GM12874 (cell line): ENCODE measurements around the gene CRIP3.

Source experiments
- TF ChIP-seq, protein P1 (sequence below): IDR thresholded peaks from 2 replicates; pipeline ENCODE4 v1.5.1; 2011; ENCODE audit warnings: low read depth, mild to moderate bottlenecking, control low read depth, low read length, moderate library complexity; ENCODE audit not compliant: insufficient read depth

The CRIP3 gene

DNA sequence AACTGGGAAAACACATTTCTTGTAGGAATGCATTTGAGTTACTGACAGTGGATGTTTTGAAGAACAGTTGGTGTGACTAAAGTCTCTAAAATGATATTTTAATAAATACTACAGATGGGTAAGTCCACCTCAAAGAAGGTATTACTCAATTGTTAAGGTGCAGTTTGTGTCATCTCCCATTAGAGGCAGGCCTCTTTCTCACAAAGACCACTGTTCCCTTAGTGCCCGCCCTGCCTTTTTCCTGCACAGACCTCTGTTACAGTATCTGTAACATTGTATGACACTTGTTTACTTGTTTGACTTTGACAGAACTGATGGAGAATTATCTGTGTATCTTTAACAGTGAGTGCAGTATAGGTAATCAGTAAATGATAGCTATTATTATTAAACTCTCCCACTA, 5.2 kb upstream of the CRIP3 start:
- TF ChIP-seq, protein P1, sequence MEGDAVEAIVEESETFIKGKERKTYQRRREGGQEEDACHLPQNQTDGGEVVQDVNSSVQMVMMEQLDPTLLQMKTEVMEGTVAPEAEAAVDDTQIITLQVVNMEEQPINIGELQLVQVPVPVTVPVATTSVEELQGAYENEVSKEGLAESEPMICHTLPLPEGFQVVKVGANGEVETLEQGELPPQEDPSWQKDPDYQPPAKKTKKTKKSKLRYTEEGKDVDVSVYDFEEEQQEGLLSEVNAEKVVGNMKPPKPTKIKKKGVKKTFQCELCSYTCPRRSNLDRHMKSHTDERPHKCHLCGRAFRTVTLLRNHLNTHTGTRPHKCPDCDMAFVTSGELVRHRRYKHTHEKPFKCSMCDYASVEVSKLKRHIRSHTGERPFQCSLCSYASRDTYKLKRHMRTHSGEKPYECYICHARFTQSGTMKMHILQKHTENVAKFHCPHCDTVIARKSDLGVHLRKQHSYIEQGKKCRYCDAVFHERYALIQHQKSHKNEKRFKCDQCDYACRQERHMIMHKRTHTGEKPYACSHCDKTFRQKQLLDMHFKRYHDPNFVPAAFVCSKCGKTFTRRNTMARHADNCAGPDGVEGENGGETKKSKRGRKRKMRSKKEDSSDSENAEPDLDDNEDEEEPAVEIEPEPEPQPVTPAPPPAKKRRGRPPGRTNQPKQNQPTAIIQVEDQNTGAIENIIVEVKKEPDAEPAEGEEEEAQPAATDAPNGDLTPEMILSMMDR = no peak

- TF ChIP-seq, protein P1 = no peak
Measured at GRCh38 chr6:43311666-43312065, 3.0 kb upstream of the CRIP3 start.

- TF ChIP-seq, protein P1 = no peak
Measured at GRCh38 chr6:43310624-43311023, 2.0 kb upstream of the CRIP3 start.

DNA sequence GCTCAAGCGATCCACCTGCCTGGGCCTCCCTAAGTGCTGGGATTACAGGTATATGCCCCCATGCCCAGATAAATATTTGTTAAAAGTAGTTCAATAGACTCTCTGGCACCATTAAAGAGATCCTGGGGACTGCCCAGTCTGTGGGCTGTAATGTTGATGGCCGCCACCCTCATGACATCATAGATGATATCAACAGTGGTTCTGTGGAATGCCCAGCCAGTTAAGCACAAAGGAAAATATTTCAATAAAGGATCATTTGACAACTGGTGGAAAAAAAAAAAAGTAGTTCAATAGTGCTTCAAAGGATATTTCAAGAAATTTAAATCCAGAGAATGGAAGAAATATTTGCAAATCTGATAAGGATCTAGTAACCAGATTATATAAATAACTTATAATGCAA, 1.5 kb upstream of the CRIP3 start:
- TF ChIP-seq, protein P1 = no peak

DNA sequence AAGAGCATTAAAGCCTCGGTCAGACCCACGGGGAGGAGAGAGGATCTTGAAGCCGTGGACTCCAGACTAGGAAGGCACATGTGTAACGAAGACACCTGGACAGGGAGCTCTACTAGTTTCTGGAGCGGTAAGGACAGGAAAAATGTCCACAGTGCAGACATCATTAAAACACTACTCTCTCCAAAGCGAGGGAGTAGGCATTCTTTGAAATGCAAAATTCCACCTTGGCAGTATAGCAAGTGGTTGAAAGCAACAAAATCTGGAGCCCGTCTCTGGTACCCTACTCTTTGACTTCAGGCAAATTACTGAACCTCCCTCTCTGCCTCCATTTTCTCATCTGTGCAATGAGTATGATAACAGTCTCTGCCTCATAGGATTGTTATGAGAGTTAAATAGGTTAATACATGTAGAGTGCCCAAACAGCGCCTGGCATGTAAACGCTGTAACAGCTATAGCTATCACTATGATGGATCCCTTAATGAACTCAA, 408 bp upstream of the CRIP3 start:
- TF ChIP-seq, protein P1 = no peak

DNA sequence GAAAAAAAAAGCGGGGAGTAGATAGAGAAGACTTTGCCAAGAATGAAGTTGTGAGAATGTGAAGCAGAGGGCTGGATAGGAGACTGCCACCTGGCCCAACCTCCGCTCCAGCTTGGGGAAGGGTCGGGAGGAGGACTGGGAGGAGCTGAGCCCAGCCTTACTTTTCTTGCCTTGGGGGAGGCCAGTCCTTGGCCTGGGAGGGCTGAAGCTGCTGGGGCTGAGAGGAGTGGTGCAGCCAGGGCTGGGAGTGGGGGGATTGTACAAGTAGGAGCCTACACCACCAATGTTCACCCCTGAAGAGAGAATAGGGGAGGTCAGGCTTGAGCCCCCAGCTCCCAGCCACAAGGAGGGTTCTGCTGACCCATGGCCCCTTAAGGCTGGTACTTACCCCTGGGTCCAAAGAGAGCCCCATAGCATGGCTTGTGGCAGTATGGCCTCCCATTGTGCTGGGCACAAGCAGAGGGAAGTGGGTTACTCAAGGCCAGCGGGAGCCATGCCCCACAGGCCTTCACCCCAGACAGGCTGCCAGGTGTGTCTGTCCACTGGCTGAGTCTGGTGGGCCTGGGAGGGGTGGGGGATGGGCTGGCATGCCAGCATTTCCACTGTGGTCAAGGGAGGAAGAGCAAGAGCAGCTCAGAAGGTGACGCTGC, 1.1 kb downstream of the CRIP3 start:
- TF ChIP-seq, protein P1 = no peak

DNA sequence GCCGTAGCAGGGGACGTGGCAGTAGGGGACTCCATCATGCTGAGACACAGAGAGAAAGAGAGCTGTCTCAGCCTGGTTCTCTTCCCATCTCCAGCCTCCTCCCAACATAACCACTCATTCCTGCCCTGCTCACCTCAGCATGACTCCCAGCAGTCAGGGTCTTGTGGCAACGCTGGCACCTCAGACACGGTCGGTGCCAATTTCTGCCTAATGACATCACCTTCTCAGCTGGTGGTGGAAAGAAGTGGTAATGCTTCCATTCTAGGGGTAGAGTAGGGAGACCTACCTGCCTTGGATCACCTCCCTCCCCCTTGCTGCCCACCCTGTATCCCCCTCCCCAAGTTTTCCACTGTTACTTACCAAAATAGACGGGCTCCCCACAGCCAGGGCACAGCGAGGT, 2.5 kb downstream of the CRIP3 start:
- TF ChIP-seq, protein P1 = no peak

DNA sequence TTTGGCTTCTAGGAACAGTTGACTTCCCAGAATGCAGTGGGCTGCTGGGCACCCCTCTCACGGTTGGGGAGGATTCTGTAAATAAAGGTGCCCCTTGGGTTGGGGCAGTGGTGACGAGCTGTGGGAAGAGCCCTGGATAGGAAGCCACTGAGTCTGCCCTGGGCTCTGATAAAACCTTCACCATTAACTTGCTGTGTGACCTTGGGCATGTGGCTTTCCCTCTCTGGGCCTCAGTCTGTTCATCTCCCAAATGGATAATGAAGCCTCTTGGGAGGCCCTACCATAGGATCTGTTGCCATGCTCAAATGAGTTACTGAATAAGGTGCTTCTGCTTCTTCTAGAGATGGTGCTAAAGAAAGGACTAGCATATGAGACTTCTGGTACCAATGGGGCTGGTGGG, 3.7 kb downstream of the CRIP3 start:
- TF ChIP-seq, protein P1 = no peak
